ENCODE results near the gene TMEM39B. TPM values are rescaled to one million over a fixed set of nuclear protein-coding genes. Genes with fewer than 3 reads are reported as not detected.

Gene TMEM39B
- total and polyA plus RNA-seq, 2 donors (not counting 3 experiments of a cell fraction or from before 2014, with no cell fraction given): 47.3 to 64.3 TPM

DNA sequence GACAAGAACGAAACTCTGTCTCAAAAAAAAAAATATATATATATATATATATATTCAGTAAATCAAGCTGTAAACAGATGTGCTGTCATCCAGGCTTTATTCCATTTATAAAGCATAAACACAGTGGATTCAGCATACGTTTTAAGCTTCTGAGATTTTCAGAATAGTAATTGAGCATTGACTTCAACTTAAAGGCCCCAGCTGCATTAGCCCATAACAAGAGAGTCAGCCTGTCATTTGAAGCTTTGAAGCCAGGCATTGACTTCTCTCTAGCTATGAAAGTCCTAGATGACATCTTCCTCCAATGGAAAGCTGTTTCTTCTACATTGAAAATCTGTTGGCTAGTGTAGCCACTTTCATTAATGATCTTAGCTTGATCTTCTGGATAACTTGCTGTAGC, 41.7 kb downstream of the TMEM39B start:
- Histone ChIP-seq H3K9me1 (replicated peaks; ENCODE audit: control insufficient read depth, extremely low read depth, insufficient read depth, low read length) (no peaks in the 10 kb centered on the region), H3K9me3 (replicated peaks; ENCODE audit: control insufficient read depth, insufficient read depth, low read length) (no peaks in the 10 kb centered on the region), H3K9ac (replicated peaks; ENCODE audit: extremely low read depth, insufficient read depth, low read length) (no peak overlapping the region), H3K4me3 (replicated peaks in 1 of 3; ENCODE audit: insufficient read depth in 1 of 3, low read depth in 1 of 3, low read length in 3 of 3) (no peak overlapping the region), H4K20me1 (replicated peaks; ENCODE audit: control insufficient read depth, extremely low read depth, insufficient read depth, low read length) (peaks cover 2% of the 10 kb centered on the region), H3K4me2 (ENCODE audit: insufficient read depth, low read length) (no peak overlapping the region), H2AFZ (ENCODE audit: low read depth, low read length) (no peak overlapping the region), H3K79me2 (ENCODE audit: control insufficient read depth, insufficient read depth, low read length) (peaks cover 91% of the 10 kb centered on the region), H3K4me1 (ENCODE audit: control insufficient read depth, extremely low read depth, insufficient read depth, low read length) (peaks cover 4% of the 10 kb centered on the region), H3K36me3 (ENCODE audit: control insufficient read depth in 2 of 2, extremely low read depth in 1 of 2, insufficient read depth in 2 of 2, low read length in 2 of 2) (peaks cover 0 to 2% of the 10 kb centered on the region in 2 experiments), H3K27ac (ENCODE audit: insufficient read depth, low read depth, low read length) (no peak overlapping the region), H3K27me3 (ENCODE audit: control insufficient read depth in 2 of 2, insufficient read depth in 2 of 2, low read length in 2 of 2) (no peaks in the 10 kb centered on the region)
- BruUV-seq (replicated peaks): no TSS peak
- CTCF ChIA-PET: interaction anchor here (0.8 to 1.6 kb wide), 4 partner anchors 13 to 41 kb away, joined by 3 to 4 read pairs (median 4); partner anchors contain the start of gene TMEM39B
- DNase-seq (ENCODE audit: low read depth, low spot score) (no peak), FAIRE-seq (no peak)
- POLR2A ChIA-PET: no interaction called here
- TF ChIP-seq EZH2 (IDR thresholded peaks at IDR 0.05; ENCODE audit: borderline replicate concordance, low read depth, low read length, severe bottlenecking) (no peak), JUN (IDR thresholded peaks at IDR 0.05; ENCODE audit: borderline replicate concordance, insufficient read depth, insufficient read length, low read depth) (no peak), POLR2A (IDR thresholded peaks at IDR 0.05; ENCODE audit: low read depth, low read length) (no peak), POLR2AphosphoS5 (IDR thresholded peaks at IDR 0.05; ENCODE audit: insufficient read depth, low read depth, low read length) (no peak), MYC (IDR thresholded peaks at IDR 0.05; ENCODE audit: low read depth, low read length) (no peak), FOS (IDR thresholded peaks at IDR 0.05; ENCODE audit: borderline replicate concordance, insufficient read depth, low read length) (no peak), GATA2 (IDR thresholded peaks at IDR 0.05; ENCODE audit: insufficient read depth, insufficient read length, low read depth, low read length) (no peak)
- TF ChIP-seq, protein P1, sequence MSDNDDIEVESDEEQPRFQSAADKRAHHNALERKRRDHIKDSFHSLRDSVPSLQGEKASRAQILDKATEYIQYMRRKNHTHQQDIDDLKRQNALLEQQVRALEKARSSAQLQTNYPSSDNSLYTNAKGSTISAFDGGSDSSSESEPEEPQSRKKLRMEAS (IDR thresholded peaks at IDR 0.05; ENCODE audit: insufficient read depth, insufficient read length): no peak
- TF ChIP-seq, protein P2, sequence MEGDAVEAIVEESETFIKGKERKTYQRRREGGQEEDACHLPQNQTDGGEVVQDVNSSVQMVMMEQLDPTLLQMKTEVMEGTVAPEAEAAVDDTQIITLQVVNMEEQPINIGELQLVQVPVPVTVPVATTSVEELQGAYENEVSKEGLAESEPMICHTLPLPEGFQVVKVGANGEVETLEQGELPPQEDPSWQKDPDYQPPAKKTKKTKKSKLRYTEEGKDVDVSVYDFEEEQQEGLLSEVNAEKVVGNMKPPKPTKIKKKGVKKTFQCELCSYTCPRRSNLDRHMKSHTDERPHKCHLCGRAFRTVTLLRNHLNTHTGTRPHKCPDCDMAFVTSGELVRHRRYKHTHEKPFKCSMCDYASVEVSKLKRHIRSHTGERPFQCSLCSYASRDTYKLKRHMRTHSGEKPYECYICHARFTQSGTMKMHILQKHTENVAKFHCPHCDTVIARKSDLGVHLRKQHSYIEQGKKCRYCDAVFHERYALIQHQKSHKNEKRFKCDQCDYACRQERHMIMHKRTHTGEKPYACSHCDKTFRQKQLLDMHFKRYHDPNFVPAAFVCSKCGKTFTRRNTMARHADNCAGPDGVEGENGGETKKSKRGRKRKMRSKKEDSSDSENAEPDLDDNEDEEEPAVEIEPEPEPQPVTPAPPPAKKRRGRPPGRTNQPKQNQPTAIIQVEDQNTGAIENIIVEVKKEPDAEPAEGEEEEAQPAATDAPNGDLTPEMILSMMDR (IDR thresholded peaks at IDR 0.05; ENCODE audit: extremely low read depth in 1 of 2, insufficient read depth in 1 of 2, low read depth in 1 of 2, low read length in 2 of 2): no peak
- intact Hi-C loops (cut with micrococcal nuclease) (no loop called here), dilution Hi-C loops (cut with MboI; ENCODE audit: extremely low pct_ligation_motif_present, low sequenced_read_pairs) (no loop called here)
